Stomach smooth muscle (tissue), 2 donors: ENCODE data around the gene OMD.
"Not testable (repeated sequence)": the region's sequence is repeated elsewhere in the genome, so short reads cannot be mapped to it uniquely, and the experiment has no call there.

Experiments
- H3K27ac ChIP-seq: one replicate; pipeline ENCODE4 v1.7.0; 2013; ENCODE audit warnings: mild to moderate bottlenecking, low read length, inconsistent platforms
- H3K27me3 ChIP-seq, 2 donors: one replicate each; pipeline ENCODE4 v1.7.0; 2013; ENCODE audit warnings: low read length in 2 of 2; ENCODE audit not compliant: insufficient read depth in 2 of 2, control insufficient read depth in 1 of 2
- H3K36me3 ChIP-seq, 2 donors: one replicate each; pipeline ENCODE4 v1.7.0; 2013; ENCODE audit warnings: low read length in 2 of 2; ENCODE audit not compliant: control insufficient read depth in 2 of 2, insufficient read depth in 2 of 2
- H3K4me1 ChIP-seq: one replicate; pipeline ENCODE4 v1.7.0; 2013; ENCODE audit warnings: low read length; ENCODE audit not compliant: control insufficient read depth, insufficient read depth
- H3K4me3 ChIP-seq, 2 donors: one replicate each; pipeline ENCODE4 v1.7.0; 2013; ENCODE audit warnings: low read length in 2 of 2
- H3K9ac ChIP-seq, 2 donors: one replicate each; pipeline ENCODE4 v1.7.0; 2013; ENCODE audit warnings: low read length in 2 of 2, mild to moderate bottlenecking in 1 of 2
- H3K9me3 ChIP-seq, 2 donors: one replicate each; pipeline ENCODE4 v1.7.0; 2013; ENCODE audit warnings: low read length in 2 of 2; ENCODE audit not compliant: control insufficient read depth in 2 of 2
- donor health status: healthy.
- donor health status: Pancreatic carcinoma.

The OMD gene

DNA sequence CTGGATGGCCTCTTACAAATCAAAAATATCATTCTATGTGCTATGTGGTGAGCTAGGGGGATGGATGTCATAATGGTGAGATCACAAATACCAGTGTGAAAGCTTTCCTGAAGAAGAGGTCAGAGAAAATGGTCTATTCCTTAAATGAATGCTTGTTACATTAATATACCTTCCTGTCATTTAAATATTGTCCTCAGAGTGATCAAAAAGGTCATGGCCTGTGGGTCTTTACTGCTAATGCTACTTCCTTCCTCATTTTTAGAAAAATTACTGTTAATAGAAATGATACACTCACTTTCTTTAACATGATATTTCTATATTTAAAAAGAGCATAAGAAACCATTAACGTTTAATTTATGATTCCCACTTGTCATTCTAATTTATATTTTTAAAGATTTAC lies 9.7 kb downstream of the OMD start:
- H3K4me3 ChIP-seq = no peak overlapping the region
- H3K9me3 ChIP-seq = no peaks in the 10 kb centered on the region
- no peaks in the 10 kb centered on the region for H3K36me3 ChIP-seq
- H3K27ac ChIP-seq = no peak overlapping the region
- H3K9ac ChIP-seq = no peak overlapping the region
- peaks cover 6% of the 10 kb centered on the region for H3K4me1 ChIP-seq
- H3K27me3 ChIP-seq = no peaks in the 10 kb centered on the region

DNA sequence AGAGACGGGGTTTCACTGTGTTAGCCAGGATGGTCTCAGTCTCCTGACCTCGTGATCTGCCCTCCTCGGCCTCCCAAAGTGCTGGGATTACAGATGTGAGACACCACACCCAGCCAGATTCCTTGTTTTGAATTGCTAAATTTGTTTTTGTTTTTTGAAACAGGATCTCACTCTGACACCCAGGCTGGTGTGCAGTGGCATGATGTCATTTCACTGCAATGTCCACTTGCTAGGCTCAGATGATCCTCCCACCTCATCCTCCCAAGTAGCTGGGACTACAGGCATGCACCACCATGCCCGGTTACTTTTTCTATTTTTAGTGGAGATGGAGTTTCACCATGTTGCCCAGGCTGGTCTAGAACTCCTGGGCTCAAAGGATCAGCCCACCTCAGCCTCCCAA lies 13.1 kb downstream of the OMD start:
- peaks cover 12% of the 10 kb centered on the region for H3K4me1 ChIP-seq
- H3K9ac ChIP-seq, H3K27ac ChIP-seq, H3K9me3 ChIP-seq, H3K36me3 ChIP-seq, H3K4me3 ChIP-seq, H3K27me3 ChIP-seq: not testable (repeated sequence)

DNA sequence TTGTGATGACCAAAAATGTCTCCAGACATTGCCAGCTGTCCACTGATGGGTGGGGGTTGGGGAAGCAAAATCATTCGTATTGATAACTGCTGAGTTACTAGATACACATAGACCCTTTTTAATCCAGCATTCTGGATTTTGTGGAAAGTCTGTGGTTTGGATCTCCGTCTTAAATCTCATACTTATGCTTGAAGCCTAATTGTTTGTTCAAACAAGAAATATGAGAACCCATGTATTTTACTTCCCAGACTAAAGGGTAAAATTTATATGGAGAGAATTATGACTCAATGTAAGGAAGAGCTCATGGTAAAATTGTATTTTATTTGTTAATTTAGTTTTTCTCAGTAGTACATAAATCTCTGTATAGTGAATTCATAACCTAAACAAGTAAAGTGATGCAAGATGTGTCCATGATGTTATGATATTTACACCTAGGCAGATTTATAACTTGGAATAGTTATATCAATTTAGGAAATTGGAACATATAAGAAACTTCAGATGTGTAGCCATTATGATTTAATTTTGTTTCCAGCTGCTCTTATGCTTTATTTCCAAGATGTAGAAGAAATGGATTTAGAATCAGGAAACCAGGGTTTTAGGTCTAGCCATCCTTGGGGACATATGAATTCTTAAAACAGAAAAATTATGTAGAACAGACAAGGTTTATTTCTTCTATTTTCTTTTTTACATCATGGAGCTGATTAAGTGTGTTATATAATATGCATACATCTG lies 15.4 kb downstream of the OMD start:
- H3K27me3 ChIP-seq = no peaks in the 10 kb centered on the region
- no peak overlapping the region for H3K9ac ChIP-seq
- no peak overlapping the region for H3K27ac ChIP-seq
- no peaks in the 10 kb centered on the region for H3K9me3 ChIP-seq
- H3K36me3 ChIP-seq = no peaks in the 10 kb centered on the region
- H3K4me3 ChIP-seq = no peak overlapping the region
- H3K4me1 ChIP-seq = peaks cover 16% of the 10 kb centered on the region

DNA sequence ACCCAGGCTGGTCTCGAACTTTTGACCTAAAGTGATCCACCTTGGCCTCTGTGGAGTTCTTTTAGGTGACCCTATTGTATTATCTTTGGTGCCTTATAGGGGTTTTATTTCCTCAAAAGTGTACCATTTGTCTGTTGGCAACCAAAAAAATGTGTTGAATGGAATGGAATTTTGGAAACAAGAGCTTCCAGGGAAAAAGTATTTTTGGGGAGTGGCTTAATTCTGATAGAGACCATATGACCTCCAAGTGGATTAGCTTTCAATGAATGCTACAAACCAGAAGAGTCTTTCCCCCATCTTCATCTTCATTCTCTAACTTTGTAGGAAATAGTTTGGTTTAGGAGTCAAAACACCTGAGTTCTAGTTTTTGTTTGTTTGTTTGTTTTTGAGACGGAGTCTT lies 16.5 kb downstream of the OMD start:
- no peak overlapping the region for H3K9ac ChIP-seq
- H3K27ac ChIP-seq = no peak overlapping the region
- peaks cover 16% of the 10 kb centered on the region for H3K4me1 ChIP-seq
- no peaks in the 10 kb centered on the region for H3K9me3 ChIP-seq
- H3K27me3 ChIP-seq = no peaks in the 10 kb centered on the region
- H3K4me3 ChIP-seq = no peak overlapping the region
- no peaks in the 10 kb centered on the region for H3K36me3 ChIP-seq

DNA sequence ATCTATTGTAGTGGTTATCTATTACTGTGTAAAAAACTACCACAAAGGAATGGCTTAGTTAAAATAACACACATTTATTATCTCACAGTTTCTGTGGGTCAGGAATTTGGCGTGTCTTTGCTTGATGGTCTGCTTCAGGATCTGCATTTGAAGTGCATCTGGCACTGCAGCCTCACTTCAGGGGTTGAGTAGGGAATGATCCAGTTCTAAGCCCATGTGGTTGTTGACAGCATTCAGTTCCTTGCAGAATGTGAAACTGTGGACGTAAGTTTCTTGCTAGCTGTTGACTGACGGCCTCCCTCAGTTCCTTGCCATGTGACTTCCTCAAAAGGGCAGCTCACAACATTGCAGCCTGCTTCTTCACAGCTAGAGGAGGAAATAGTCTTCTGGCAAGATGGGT lies 17.8 kb downstream of the OMD start:
- H3K4me1 ChIP-seq = peaks cover 16% of the 10 kb centered on the region
- peak overlapping the region in 1 of 2 donors; percentile 22 for H3K9ac ChIP-seq
- H3K4me3 ChIP-seq = peak overlapping the region; percentile 3 to 57

DNA sequence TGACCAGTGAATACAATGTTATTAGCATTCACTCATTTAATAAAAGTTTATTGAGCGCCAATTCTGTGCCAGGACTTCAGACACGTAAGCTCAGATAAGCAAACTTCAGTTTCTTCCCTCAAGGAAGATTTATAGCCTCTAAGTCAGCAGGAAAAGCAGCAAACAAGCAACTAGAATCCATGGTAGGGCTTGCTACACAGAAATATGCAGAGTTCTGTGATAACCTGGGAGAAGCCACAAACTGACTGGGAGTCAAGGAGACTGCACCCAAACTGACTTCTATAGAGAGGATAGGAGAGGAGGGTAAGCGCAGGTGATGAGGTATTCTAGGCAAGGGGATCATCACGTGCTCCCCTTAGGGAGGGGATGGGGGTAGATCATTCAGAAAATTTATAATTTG lies 18.5 kb downstream of the OMD start:
- no peaks in the 10 kb centered on the region for H3K9me3 ChIP-seq
- H3K4me3 ChIP-seq = peak overlapping the region; percentile 3 to 57
- H3K27me3 ChIP-seq = no peaks in the 10 kb centered on the region
- no peaks in the 10 kb centered on the region for H3K36me3 ChIP-seq
- H3K27ac ChIP-seq = peak overlapping the region; percentile 12
- peaks cover 16% of the 10 kb centered on the region for H3K4me1 ChIP-seq
- no peak overlapping the region for H3K9ac ChIP-seq

More for the DNA sequence above, 17.8 kb downstream of the OMD start:
- H3K36me3 ChIP-seq = no peaks in the 10 kb centered on the region
- H3K27me3 ChIP-seq = no peaks in the 10 kb centered on the region
- H3K9me3 ChIP-seq = no peaks in the 10 kb centered on the region
- peak overlapping the region; percentile 37 for H3K27ac ChIP-seq

DNA sequence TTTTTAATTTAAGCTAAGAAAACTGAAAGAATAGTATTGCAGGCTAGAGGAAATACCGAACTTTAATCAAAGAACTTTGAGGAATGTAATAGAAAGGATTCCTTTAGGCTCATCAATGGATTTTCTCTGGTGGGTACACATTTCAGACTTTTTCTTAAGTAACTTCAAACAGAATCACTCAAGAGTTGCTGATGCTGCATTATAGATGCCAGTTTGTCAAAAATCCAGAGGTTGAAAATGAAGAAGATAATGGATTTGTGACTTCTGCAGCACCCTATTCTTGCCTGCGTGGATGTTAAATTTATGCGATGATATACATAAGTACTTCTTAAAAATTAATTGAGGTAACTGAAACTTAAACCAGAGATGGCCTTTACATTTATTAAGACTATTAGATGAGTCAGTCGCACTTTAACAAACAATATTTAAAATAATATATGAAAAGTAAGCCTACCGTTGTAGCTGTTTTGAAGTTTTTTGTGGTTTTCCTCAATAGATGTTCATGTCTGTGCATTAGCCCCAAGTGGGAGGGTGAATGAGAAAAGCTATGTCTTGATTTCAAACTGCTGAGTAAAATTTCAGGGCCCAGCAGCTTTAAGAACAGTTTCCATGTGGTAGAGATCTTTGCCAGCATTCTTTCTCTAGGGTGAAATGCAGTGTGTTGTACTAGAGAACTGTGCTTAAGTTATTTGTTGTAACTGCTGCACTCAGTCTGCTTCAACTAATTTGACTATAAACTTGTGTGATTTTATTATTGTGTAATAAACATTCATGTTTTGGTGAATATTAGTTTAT lies 20.0 kb downstream of the OMD start, which contains the start of gene OGN:
OGN (minus strand) TSS at position 537 of the 795 bp plus-strand sequence. CDS start 1,171 bp downstream, outside the sequence.
- peak within 1 kb of the TSS; percentile 65 to 71 for H3K4me3 ChIP-seq
- H3K27ac ChIP-seq = no peak within 1 kb of the TSS
- H3K27me3 ChIP-seq = no peaks in the 10 kb centered on the region

DNA sequence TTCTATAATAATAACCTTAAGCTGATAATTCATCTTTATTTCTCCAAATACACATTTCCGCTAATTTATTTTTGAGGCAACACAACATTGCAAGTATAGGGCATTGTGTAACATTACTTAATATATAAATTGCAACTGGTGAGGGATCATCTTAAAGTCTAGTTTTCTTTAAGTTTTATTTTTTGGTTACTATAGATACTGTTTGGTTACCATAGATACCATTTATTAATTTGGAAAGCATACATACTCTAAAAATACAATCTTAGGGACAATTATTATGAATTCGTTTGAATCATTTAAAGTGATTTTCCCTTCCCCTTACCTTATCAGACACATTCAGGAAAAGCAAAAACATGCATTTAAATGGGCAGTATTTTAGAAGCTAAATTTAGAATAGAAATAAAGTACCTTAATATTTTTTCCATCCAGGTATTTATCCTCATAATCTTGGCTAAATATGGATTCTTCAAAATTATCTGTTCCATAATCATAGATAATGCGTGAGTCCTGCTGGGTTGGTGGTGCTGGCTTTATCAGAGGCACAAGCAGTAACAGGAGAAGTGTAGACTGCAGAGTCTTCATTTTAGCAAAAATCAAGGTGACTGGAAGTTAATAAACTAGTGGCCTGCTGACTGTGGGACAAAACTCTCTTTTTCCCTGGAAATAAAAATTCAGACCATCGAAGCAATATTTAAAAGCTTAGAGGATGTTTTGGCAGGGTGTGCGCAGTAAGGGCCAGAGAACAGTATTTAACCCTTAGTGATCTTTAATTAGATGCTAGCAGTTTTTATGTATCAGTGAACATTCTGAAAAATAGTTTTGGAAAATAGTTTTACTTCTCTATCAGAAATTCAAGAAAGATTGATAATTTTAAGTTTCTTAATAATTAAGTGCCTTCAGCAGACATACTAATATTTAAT lies 21.2 kb downstream of the OMD start:
- H3K4me3 ChIP-seq = peak overlapping the region; percentile 65 to 71
- peak overlapping the region in 1 of 2 donors; percentile 51 for H3K9ac ChIP-seq
- H3K27me3 ChIP-seq = no peaks in the 10 kb centered on the region
- H3K4me1 ChIP-seq = peaks cover 9% of the 10 kb centered on the region
- no peaks in the 10 kb centered on the region for H3K9me3 ChIP-seq
- H3K27ac ChIP-seq = no peak overlapping the region
- H3K36me3 ChIP-seq = no peaks in the 10 kb centered on the region

More for the DNA sequence above, 20.0 kb downstream of the OMD start, which contains the start of gene OGN:
- peaks cover 9% of the 10 kb centered on the region for H3K4me1 ChIP-seq
- no peaks in the 10 kb centered on the region for H3K9me3 ChIP-seq
- H3K9ac ChIP-seq = peak within 1 kb of the TSS; percentile 29 to 51
- H3K36me3 ChIP-seq = no peaks in the 10 kb centered on the region

DNA sequence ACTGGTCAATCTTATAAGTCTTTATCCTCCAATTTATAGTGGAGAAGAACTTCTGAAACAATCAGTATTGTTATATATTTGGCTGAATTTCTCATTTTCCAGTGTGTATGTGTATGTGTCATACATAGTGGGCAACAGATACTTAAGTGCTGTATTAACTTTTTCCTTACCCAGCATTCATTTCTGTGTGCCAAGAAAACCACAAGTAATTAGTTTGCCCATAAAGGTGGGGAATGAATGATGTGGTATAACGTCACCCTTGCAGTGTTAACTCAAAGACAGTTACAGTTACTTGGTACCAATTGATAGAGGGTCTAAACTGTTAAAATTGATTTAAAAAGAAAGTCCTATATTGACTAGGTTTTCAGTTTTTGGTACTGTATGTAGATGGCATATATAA lies 21.9 kb downstream of the OMD start:
- Histone ChIP-seq H3K4me3 (peak overlapping the region; percentile 47 to 65), H3K4me1 (peaks cover 9% of the 10 kb centered on the region), H3K9me3 (no peaks in the 10 kb centered on the region), H3K27ac (no peak overlapping the region), H3K36me3 (no peaks in the 10 kb centered on the region), H3K27me3 (no peaks in the 10 kb centered on the region), H3K9ac (peak overlapping the region in 1 of 2 donors; percentile 6)

DNA sequence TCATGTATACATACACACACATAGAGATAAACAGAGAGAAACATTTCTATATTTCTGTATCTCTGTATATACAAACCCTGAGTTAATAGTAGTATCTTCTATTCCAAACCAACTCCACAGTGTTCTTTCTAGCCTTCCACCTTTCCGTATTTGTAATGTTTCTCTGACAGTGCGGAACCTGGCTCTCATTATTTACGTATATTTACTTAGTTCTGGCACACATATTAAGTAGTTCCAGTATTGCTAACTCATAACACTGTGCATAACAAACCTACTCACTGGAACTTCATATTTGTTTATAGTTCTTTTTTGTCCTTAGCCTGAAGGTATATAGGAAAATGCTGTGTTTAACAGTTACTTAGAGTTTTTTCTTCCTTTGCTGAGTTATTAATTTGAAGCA lies 26.4 kb downstream of the OMD start:
- H3K27me3 ChIP-seq = no peaks in the 10 kb centered on the region
- H3K4me3 ChIP-seq = no peak overlapping the region
- H3K36me3 ChIP-seq = no peaks in the 10 kb centered on the region
- H3K27ac ChIP-seq = peak overlapping the region; percentile 19
- H3K9ac ChIP-seq = no peak overlapping the region
- no peaks in the 10 kb centered on the region for H3K9me3 ChIP-seq
- H3K4me1 ChIP-seq = no peaks in the 10 kb centered on the region
